ENCODE data around the gene SRP54. TPM values are rescaled to one million over a fixed set of nuclear protein-coding genes. Genes with fewer than 3 reads are reported as not detected.

Gene SRP54
- total and polyA plus RNA-seq, 2 of the 8 experiments (the other 6 are each of a cell fraction or from before 2014, with no cell fraction given): 19.7 to 60.0 TPM

GRCh38 chr14:35052637-35053036 is 69.8 kb downstream of the SRP54 start:
- CTCF ChIA-PET (ENCODE audit: partially characterized antibody): interaction anchor here (0.6 kb wide), 1 partner anchor 54 kb away, joined by 3 read pairs; no protein-coding TSS in a partner anchor
- Histone ChIP-seq H3K14ac (ENCODE audit: insufficient read length) (no peak overlapping the region), H3K4me1 (replicated peaks in 1 of 4; ENCODE audit: control insufficient read depth in 3 of 4, insufficient read depth in 4 of 4, low read length in 3 of 4) (no peaks in the 10 kb centered on the region), H3K56ac (replicated peaks; ENCODE audit: insufficient read length, low read depth, low read length) (no peak overlapping the region), H4K8ac (ENCODE audit: extremely low read depth, insufficient read depth, low read length) (no peak overlapping the region), H3K79me1 (ENCODE audit: low read depth, low read length) (no peaks in the 10 kb centered on the region), H3K4me3 (ENCODE audit: extremely low read depth in 1 of 4, insufficient read depth in 2 of 4, low read depth in 3 of 4, low read length in 4 of 4) (no peak overlapping the region), H2AFZ (ENCODE audit: low read length) (no peak overlapping the region), H3K23ac (ENCODE audit: insufficient read length) (no peak overlapping the region), H4K20me1 (replicated peaks in 1 of 2; ENCODE audit: control insufficient read depth in 1 of 2, insufficient read depth in 2 of 2, low read length in 2 of 2) (peaks cover 0 to 1% of the 10 kb centered on the region in 2 experiments), H3K9me3 (ENCODE audit: insufficient read depth in 2 of 2, low read depth in 1 of 2, low read length in 1 of 2) (no peaks in the 10 kb centered on the region), H3K4me2 (ENCODE audit: insufficient read depth in 1 of 2, low read depth in 2 of 2, low read length in 2 of 2) (no peak overlapping the region), H2BK12ac (ENCODE audit: low read depth, low read length) (no peak overlapping the region), H2BK20ac (ENCODE audit: low read length) (no peak overlapping the region), H2BK120ac (replicated peaks; ENCODE audit: low read depth, low read length) (no peak overlapping the region), H3K36me3 (ENCODE audit: control insufficient read depth in 2 of 4, insufficient read depth in 4 of 4, low read length in 3 of 4) (peaks cover 0 to 5% (median 1%) of the 10 kb centered on the region in 4 experiments; a peak in 3 of 8 replicates), H3K18ac (ENCODE audit: extremely low read depth, low read length) (no peak overlapping the region), H4K91ac (replicated peaks; ENCODE audit: insufficient read length, low read length) (no peak overlapping the region), H3K27me3 (replicated peaks in 1 of 4; ENCODE audit: control insufficient read depth in 3 of 4, extremely low read depth in 1 of 4, insufficient read depth in 3 of 4, low read length in 3 of 4) (no peaks in the 10 kb centered on the region), H2BK15ac (ENCODE audit: low read length) (no peak overlapping the region), H3K79me2 (ENCODE audit: control insufficient read depth in 1 of 2, insufficient read depth in 2 of 2, low read length in 2 of 2) (peaks cover 0 to 4% of the 10 kb centered on the region in 2 experiments; a peak in 2 of 4 replicates), H2BK5ac (ENCODE audit: low read depth, low read length) (no peak overlapping the region), H3K27ac (ENCODE audit: low read depth, low read length) (no peak overlapping the region), H3K4ac (replicated peaks; ENCODE audit: insufficient read length, low read depth, low read length) (no peak overlapping the region), H4K5ac (ENCODE audit: insufficient read length, low read depth, low read length) (no peak overlapping the region), H3K23me2 (ENCODE audit: low read depth, low read length) (no peaks in the 10 kb centered on the region), H3K9ac (replicated peaks in 1 of 4; ENCODE audit: extremely low read depth in 1 of 4, low read depth in 3 of 4, low read length in 3 of 4) (no peak overlapping the region), H2AK5ac (ENCODE audit: low read depth, low read length) (no peak overlapping the region)
- TF ChIP-seq GTF2F1 (IDR thresholded peaks at IDR 0.05; ENCODE audit: borderline replicate concordance, low read depth, low read length): no peak
- no peak for TF ChIP-seq SIN3A (conservative IDR thresholded peaks at IDR 0.05 in 1 of 2, IDR thresholded peaks at IDR 0.05 in 1 of 2; ENCODE audit: low read depth in 1 of 2, low read length in 2 of 2)
- no peak for TF ChIP-seq MAX (IDR thresholded peaks at IDR 0.05)
- TF ChIP-seq ASH2L (IDR thresholded peaks at IDR 0.05; ENCODE audit: low read length): no peak
- no peak for TF ChIP-seq KDM1A (IDR thresholded peaks at IDR 0.05; ENCODE audit: borderline replicate concordance, low read length)
- TF ChIP-seq SAP30 (IDR thresholded peaks at IDR 0.05; ENCODE audit: insufficient read depth, insufficient replicate concordance, low read length): no peak
- POLR2A ChIA-PET (ENCODE audit: partially characterized antibody): no interaction called here
- WGBS, 2 experiments (ENCODE audit: extremely low coverage in 1 of 2, insufficient coverage in 1 of 2, insufficient read length in 1 of 2, insufficient replicate concordance in 2 of 2, low coverage in 1 of 2, low lambda C conversion rate in 2 of 2, missing lambda C conversion rate in 1 of 2): 94% methylated on average over 2 of the region's 2 CpGs; no CpG with 5 or more reads in 1 of the 2 experiments
- no peak for DNase-seq (ENCODE audit: low read depth in 1 of 2, low spot score in 2 of 2)
- FAIRE-seq: no peak

Measured in H1 (cell line).